GM23338 (cell line): ENCODE results near the gene KDELR1.
A peak's percentile ranks its signal among the peaks of the same experiment; 100 is the strongest.

Source experiments
- CREB1 ChIP-seq: fragments of 250-450 bp; sonication (Bioruptor Pico); IDR thresholded peaks from 2 replicates; pipeline ENCODE4 v1.5.0; 2020; ENCODE audit warnings: low read depth, mild to moderate bottlenecking, moderate library complexity
- CTCF ChIP-seq, 2 experiments: fragments of 200-600 bp in 1 of 2; sonication (generic) in 1 of 2; conservative IDR thresholded peaks; 2 replicates each; pipeline versions ENCODE4 v1.5.1 to v1.6.1; 2016 to 2017; ENCODE audit warnings: antibody characterized with exemption in 2 of 2, low read depth in 2 of 2, mild to moderate bottlenecking in 2 of 2, moderate library complexity in 1 of 2
- ETS1 ChIP-seq: IDR thresholded peaks from 2 replicates; pipeline ENCODE4 v1.6.1; 2016; ENCODE audit warnings: antibody characterized with exemption
- EZH2 ChIP-seq: fragments of 200-600 bp; sonication (generic); IDR thresholded peaks from one replicate; pipeline ENCODE4 v1.8.0; 2017; ENCODE audit warnings: antibody characterized with exemption, mild to moderate bottlenecking, low read depth; ENCODE audit not compliant: unreplicated experiment
- EZH2phosphoT487 ChIP-seq: fragments of 200-600 bp; sonication (generic); IDR thresholded peaks from one replicate; pipeline ENCODE4 v1.8.1; 2018; ENCODE audit warnings: antibody characterized with exemption; ENCODE audit not compliant: unreplicated experiment
- JUNB ChIP-seq: IDR thresholded peaks from one replicate; pipeline ENCODE4 v1.6.1; 2016; ENCODE audit warnings: antibody characterized with exemption; ENCODE audit not compliant: unreplicated experiment
- NANOG ChIP-seq: IDR thresholded peaks from 2 replicates; pipeline ENCODE4 v1.6.1; 2016; ENCODE audit warnings: antibody characterized with exemption, borderline replicate concordance
- POLR2AphosphoS5 ChIP-seq: IDR thresholded peaks from 2 replicates; pipeline ENCODE4 v1.6.1; 2016; ENCODE audit warnings: antibody characterized with exemption, low read depth
- REST ChIP-seq: IDR thresholded peaks from one replicate; pipeline ENCODE4 v1.6.1; 2018; ENCODE audit warnings: antibody characterized with exemption; ENCODE audit not compliant: unreplicated experiment
- STAT1 ChIP-seq: IDR thresholded peaks from one replicate; pipeline ENCODE4 v1.6.1; 2016; ENCODE audit warnings: antibody characterized with exemption; ENCODE audit not compliant: unreplicated experiment
- ZNF114 ChIP-seq: fragments of 250-450 bp; sonication (Bioruptor Pico); IDR thresholded peaks from 2 replicates; pipeline ENCODE4 v1.5.0; 2020; ENCODE audit warnings: mild to moderate bottlenecking, moderate library complexity
- ZNF331 ChIP-seq: fragments of 250-450 bp; sonication (Bioruptor Pico); IDR thresholded peaks from 2 replicates; pipeline ENCODE4 v1.5.0; 2020; ENCODE audit warnings: low read depth, mild to moderate bottlenecking, moderate library complexity
- ZNF462 ChIP-seq: fragments of 250-450 bp; sonication (Bioruptor Pico); IDR thresholded peaks from 2 replicates; pipeline ENCODE4 v1.5.0; 2020; ENCODE audit warnings: mild to moderate bottlenecking, moderate library complexity

- no peak for TF ChIP-seq CTCF (conservative IDR thresholded peaks at IDR 0.05; ENCODE audit: low read depth in 2 of 2)
- no peak for TF ChIP-seq EZH2
- TF ChIP-seq EZH2phosphoT487, result no peak
- no peak for TF ChIP-seq REST
- TF ChIP-seq POLR2AphosphoS5, result peak; percentile 37; the same call in 1 of the 2 replicates
- TF ChIP-seq ETS1, result peak; percentile 60; the same call in 1 of the 2 replicates
- no peak for TF ChIP-seq NANOG
- TF ChIP-seq ZNF331 (CRISPR knock-in tag), result no peak
- TF ChIP-seq CREB1, result no peak
- no peak for TF ChIP-seq JUNB
- no peak for TF ChIP-seq ZNF462
- no peak for TF ChIP-seq ZNF114 (CRISPR knock-in tag)
- no peak for TF ChIP-seq STAT1
Measured at GRCh38 chr19:48401287-48401686, 9.9 kb upstream of the KDELR1 start.
